Esophagus squamous epithelium (tissue), 5 donors: Measurements from ENCODE around the gene HMGCS2. TPM values are rescaled to one million over a fixed set of nuclear protein-coding genes. Genes with fewer than 3 reads are reported as not detected.

Experiments
- DNase-seq: peaks from one replicate; lab custom pipeline; 2025; lab: John Stamatoyannopoulos, UW
- H3K27ac ChIP-seq, 4 donors: fragments of 200-600 bp; sonication (generic); one replicate each; pipeline ENCODE4 v1.5.1; 2016 to 2019; ENCODE audit warnings: mild to moderate bottlenecking in 1 of 4
- H3K27me3 ChIP-seq, 4 donors: fragments of 200-600 bp; sonication (generic); 1 replicate in 3 of 4; 2 replicates in 1 of 4; pipeline versions ENCODE4 v1.5.1 to v1.6.0; 2017 to 2021; ENCODE audit warnings: antibody characterized with exemption in 1 of 4
- H3K36me3 ChIP-seq, 3 donors: fragments of 200-600 bp; sonication (generic); one replicate each; pipeline ENCODE4 v1.5.1; 2016 to 2019
- H3K4me1 ChIP-seq, 3 donors: fragments of 200-600 bp; sonication (generic); one replicate each; pipeline ENCODE4 v1.5.1; 2017 to 2019
- H3K4me3 ChIP-seq, 4 donors: fragments of 200-600 bp; sonication (generic); 1 replicate in 3 of 4; 2 replicates in 1 of 4; pipeline ENCODE4 v1.5.1; 2016 to 2019; ENCODE audit warnings: mild to moderate bottlenecking in 2 of 4, moderate library complexity in 1 of 4
- H3K9me3 ChIP-seq, 3 donors: fragments of 200-600 bp; sonication (generic); one replicate each; pipeline ENCODE4 v1.5.1; 2016 to 2019
- POLR2A ChIP-seq, 4 donors: fragments of 450-650 bp; IDR thresholded peaks; one replicate each; pipeline ENCODE4 v1.6.1; 2017; ENCODE audit warnings: antibody characterized with exemption in 4 of 4, mild to moderate bottlenecking in 4 of 4, moderate library complexity in 3 of 4
- WGBS, 2 donors: methylation state at CpG; one replicate each; pipeline ENCODE4 v1.1.5; 2018; 5-methylcytosine and 5-hydroxymethylcytosine counted together
- intact Hi-C: fragments of 100-400 bp; cut with DNase I; formaldehyde crosslinking; loops from one replicate; pipeline ENCODE4 v1.15.0; 2022
- total RNA-seq, 4 donors: library from RNA; depleted of rRNA; stranded (reverse); fragments of >200 nt; gene quantifications; one replicate each; pipeline ENCODE4 v1.1.0, GENCODE V29; 2016
- TF ChIP-seq, protein P1 (sequence below), 6 experiments: fragments of 450-650 bp in 4 of 6; fragments of 200-600 bp in 2 of 6; sonication (generic) in 2 of 6; IDR thresholded peaks; one replicate each; pipeline ENCODE4 v1.5.1; 2016 to 2019; ENCODE audit warnings: antibody characterized with exemption in 6 of 6, mild to moderate bottlenecking in 4 of 6, moderate library complexity in 4 of 6
- donor health status: DM: yes; HTN: yes; CAD: no.

The HMGCS2 gene
- total RNA-seq, 4 donors from 2014 or later, result 1.1 to 27.0 (median 2.5) TPM; not detected in 1

DNA sequence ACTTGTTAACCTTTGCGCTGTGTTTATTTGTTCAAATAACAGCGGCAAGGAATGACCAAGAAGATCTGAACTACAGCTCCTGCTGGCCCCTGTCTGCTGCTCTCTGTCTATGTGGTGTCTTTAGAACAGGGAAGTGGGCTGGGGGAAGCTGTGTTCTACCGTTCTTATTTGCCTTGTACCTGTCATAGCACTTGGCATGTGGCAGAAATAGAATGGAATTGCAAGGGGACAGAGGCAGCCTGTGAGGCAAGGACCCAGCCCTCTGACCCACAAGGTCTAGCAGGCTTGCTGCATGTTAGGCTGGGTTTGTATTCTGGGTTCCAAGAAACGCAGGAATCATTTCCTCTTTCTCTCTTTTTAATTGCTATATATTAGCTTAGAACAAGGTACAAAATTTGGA lies 20.7 kb downstream of the HMGCS2 start:
- TF ChIP-seq POLR2A (IDR thresholded peaks at IDR 0.05), result no peak
- TF ChIP-seq, protein P1, sequence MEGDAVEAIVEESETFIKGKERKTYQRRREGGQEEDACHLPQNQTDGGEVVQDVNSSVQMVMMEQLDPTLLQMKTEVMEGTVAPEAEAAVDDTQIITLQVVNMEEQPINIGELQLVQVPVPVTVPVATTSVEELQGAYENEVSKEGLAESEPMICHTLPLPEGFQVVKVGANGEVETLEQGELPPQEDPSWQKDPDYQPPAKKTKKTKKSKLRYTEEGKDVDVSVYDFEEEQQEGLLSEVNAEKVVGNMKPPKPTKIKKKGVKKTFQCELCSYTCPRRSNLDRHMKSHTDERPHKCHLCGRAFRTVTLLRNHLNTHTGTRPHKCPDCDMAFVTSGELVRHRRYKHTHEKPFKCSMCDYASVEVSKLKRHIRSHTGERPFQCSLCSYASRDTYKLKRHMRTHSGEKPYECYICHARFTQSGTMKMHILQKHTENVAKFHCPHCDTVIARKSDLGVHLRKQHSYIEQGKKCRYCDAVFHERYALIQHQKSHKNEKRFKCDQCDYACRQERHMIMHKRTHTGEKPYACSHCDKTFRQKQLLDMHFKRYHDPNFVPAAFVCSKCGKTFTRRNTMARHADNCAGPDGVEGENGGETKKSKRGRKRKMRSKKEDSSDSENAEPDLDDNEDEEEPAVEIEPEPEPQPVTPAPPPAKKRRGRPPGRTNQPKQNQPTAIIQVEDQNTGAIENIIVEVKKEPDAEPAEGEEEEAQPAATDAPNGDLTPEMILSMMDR (IDR thresholded peaks at IDR 0.05), result no peak
- 47 to 56% methylated on average over 4 of the region's 4 CpGs for WGBS, 2 donors
- no peaks in the 10 kb centered on the region for H3K27me3 ChIP-seq
- DNase-seq, result no peak
- peaks cover 3 to 45% (median 15%) of the 10 kb centered on the region in 3 donors for H3K4me1 ChIP-seq
- H3K4me3 ChIP-seq, result no peak overlapping the region
- no peaks in the 10 kb centered on the region for H3K9me3 ChIP-seq
- intact Hi-C loops, result no loop called here
- H3K27ac ChIP-seq, result peak overlapping the region in 3 of 4 donors; percentile 28 to 64 (median 52)
- no peaks in the 10 kb centered on the region for H3K36me3 ChIP-seq

DNA sequence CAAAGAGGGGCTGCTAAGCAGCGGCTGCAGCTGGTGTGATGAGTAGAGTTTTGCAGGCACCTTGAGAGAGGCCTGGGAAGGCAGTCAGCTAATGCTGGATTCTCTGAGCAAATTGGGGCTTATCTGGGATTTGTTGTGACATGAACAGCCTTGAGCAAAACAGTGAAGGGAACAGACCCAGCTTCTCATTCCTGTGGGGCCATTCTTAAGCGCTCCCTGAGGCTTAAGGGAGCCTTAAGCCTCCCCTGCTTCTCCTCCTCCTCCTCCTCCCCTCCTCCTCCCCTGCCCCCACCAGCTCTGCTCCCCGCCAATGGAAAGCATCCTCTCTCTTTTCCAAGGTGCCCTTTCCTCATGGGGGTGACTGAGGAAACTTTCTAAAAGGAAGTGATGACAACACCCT lies 21.3 kb downstream of the HMGCS2 start:
- H3K27ac ChIP-seq, result peak overlapping the region; percentile 10 to 64 (median 40)
- H3K36me3 ChIP-seq, result no peaks in the 10 kb centered on the region
- intact Hi-C loops, result no loop called here
- no peaks in the 10 kb centered on the region for H3K27me3 ChIP-seq
- WGBS, 2 donors, result 13 to 19% methylated on average over 3 of the region's 3 CpGs
- no peak for TF ChIP-seq POLR2A (IDR thresholded peaks at IDR 0.05)
- TF ChIP-seq, protein P1 (IDR thresholded peaks at IDR 0.05), result no peak
- no peak for DNase-seq
- H3K4me3 ChIP-seq, result no peak overlapping the region
- H3K4me1 ChIP-seq, result peaks cover 3 to 51% (median 15%) of the 10 kb centered on the region in 3 donors
- no peaks in the 10 kb centered on the region for H3K9me3 ChIP-seq

DNA sequence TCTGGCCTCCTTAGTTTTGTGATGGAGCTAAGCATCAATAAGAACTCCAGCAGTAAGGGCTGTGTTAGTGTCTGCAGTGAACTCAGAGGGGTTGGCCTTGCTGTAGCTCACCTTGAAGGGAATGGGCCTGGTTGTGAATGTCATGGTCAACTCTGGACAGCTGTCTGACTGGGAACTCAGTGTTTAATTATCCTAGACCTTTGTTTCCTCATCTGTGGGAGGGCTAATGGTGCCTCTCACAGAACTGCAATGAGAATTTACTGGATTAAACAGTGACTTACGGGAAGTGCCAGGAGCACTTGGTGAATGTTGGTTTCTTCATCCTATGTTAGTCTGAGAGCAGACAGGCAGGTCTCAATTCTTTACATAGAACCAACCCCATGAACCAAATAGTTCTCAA lies 23.7 kb downstream of the HMGCS2 start:
- peaks cover 3 to 61% (median 15%) of the 10 kb centered on the region in 3 donors for H3K4me1 ChIP-seq
- no peaks in the 10 kb centered on the region for H3K9me3 ChIP-seq
- H3K27ac ChIP-seq, result no peak overlapping the region
- 60 to 80% methylated on average over 1 of the region's 1 CpG for WGBS, 2 donors
- peaks cover 0 to 7% (median 0%) of the 10 kb centered on the region in 3 donors for H3K36me3 ChIP-seq
- no peaks in the 10 kb centered on the region for H3K27me3 ChIP-seq
- H3K4me3 ChIP-seq, result no peak overlapping the region
- intact Hi-C loops, result no loop called here
- DNase-seq, result no peak
- TF ChIP-seq, protein P1 (IDR thresholded peaks at IDR 0.05), result no peak
- TF ChIP-seq POLR2A (IDR thresholded peaks at IDR 0.05), result no peak

DNA sequence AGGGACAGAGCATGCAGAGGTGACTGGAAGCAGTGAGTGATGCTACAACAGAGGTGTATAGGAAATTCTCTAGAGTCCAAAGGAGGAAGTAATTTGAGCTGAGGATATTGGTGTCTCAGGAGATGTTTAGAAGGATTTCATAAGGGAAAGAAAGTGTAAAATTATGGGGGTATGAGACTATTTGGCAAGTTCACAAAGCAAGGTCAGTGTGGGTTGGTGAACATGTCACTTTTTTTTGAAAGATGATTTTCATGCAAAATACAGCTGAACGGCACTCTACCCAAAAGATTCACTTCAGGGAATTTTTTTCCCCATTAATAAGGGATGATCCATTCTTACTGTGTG lies 24.1 kb downstream of the HMGCS2 start:
- 94 to 100% methylated on average over 1 of the region's 1 CpG for WGBS, 2 donors
- TF ChIP-seq POLR2A (IDR thresholded peaks at IDR 0.05), result no peak
- TF ChIP-seq, protein P1 (IDR thresholded peaks at IDR 0.05), result no peak
- no peaks in the 10 kb centered on the region for H3K27me3 ChIP-seq
- no peaks in the 10 kb centered on the region for H3K9me3 ChIP-seq
- no peak overlapping the region for H3K27ac ChIP-seq
- intact Hi-C loops, result no loop called here
- H3K36me3 ChIP-seq, result peaks cover 0 to 7% (median 0%) of the 10 kb centered on the region in 3 donors
- DNase-seq, result no peak
- H3K4me1 ChIP-seq, result peaks cover 3 to 61% (median 15%) of the 10 kb centered on the region in 3 donors
- H3K4me3 ChIP-seq, result no peak overlapping the region

DNA sequence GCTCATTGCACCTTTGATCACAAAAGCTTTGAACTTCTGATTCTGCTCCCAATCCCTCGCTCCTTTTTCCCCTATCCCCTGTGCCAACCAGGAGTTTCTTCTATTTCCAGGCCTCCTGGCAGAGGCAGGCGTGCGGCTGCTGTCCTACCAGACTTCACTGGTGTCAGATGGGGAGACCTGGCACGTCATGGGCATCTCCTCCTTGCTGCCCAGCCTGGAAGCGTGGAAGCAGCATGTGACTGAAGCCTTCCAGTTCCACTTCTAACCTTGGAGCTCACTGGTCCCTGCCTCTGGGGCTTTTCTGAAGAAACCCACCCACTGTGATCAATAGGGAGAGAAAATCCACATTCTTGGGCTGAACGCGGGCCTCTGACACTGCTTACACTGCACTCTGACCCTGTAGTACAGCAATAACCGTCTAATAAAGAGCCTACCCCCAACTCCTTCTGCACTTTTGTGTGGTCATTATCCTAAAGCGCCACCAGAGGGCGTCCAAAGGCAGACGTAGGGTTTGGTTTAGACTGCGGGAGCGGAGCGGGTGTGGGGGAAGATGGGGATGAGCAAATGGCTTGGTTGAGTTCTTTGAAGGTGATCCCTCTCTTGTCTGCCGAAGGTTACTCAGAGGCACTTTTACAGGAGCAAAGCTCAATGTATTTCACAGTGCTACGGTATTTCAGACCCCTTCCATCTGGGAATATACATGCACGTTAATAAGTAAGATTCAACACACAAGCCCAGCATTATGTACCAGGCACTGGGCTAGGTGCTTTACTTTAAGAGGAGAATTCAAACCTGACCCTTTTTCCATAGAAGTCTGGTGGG lies 24.7 kb downstream of the HMGCS2 start:
- Histone ChIP-seq H3K36me3 (peaks cover 0 to 10% (median 0%) of the 10 kb centered on the region in 3 donors), H3K4me1 (peaks cover 3 to 61% (median 15%) of the 10 kb centered on the region in 3 donors), H3K9me3 (no peaks in the 10 kb centered on the region), H3K27me3 (no peaks in the 10 kb centered on the region), H3K4me3 (no peak overlapping the region), H3K27ac (peak overlapping the region in 2 of 4 donors; percentile 6 to 59)
- 29 to 36% methylated on average over 13 to 15 of the region's 17 CpGs for WGBS, 2 donors
- intact Hi-C loops, result no loop called here
- TF ChIP-seq, protein P1 (IDR thresholded peaks at IDR 0.05), result peak; percentile 51 to 84 (median 78)
- TF ChIP-seq POLR2A (IDR thresholded peaks at IDR 0.05), result no peak
- DNase-seq, result no peak
